ENCODE results near the gene MYO7B. TPM values are rescaled to one million over a fixed set of nuclear protein-coding genes. Genes with fewer than 3 reads are reported as not detected.

MYO7B gene
- total and polyA plus RNA-seq, 9 of the 15 experiments (the other 6 are each of a cell fraction or from before 2014, with no cell fraction given): 0.08 TPM; not detected in 8

GRCh38 chr2:127642706-127643438 lies 107.4 kb downstream of the MYO7B start:
- Histone ChIP-seq H3K36me3 (ENCODE audit: control insufficient read depth, insufficient read depth, low read length) (no peaks in the 10 kb centered on the region), H3K9me1 (ENCODE audit: control insufficient read depth, insufficient read depth, low read length) (no peaks in the 10 kb centered on the region), H3K4me3 (no peak overlapping the region), H3K4me1 (replicated peaks in 1 of 2; ENCODE audit: control insufficient read depth in 2 of 2, insufficient read depth in 2 of 2, low read length in 2 of 2) (peaks cover 4 to 62% of the 10 kb centered on the region in 2 experiments), H3K79me2 (ENCODE audit: control insufficient read depth, insufficient read depth, low read length) (no peaks in the 10 kb centered on the region), H4K20me1 (replicated peaks; ENCODE audit: control insufficient read depth, insufficient read depth, low read length) (no peaks in the 10 kb centered on the region; the same call in 1 of the 2 replicates), H3K4me2 (ENCODE audit: insufficient read depth, low read length) (no peak overlapping the region), H2AFZ (ENCODE audit: low read depth, low read length) (no peak overlapping the region), H3K9ac (ENCODE audit: insufficient read depth in 1 of 2, low read depth in 2 of 2, low read length in 2 of 2) (no peak overlapping the region), H3K27ac (ENCODE audit: extremely low read depth, low read depth, low read length) (no peak overlapping the region), H3K27me3 (ENCODE audit: control insufficient read depth in 2 of 2, insufficient read depth in 2 of 2, low read length in 2 of 2) (peaks cover 26 to 49% of the 10 kb centered on the region in 2 experiments), H3K9me3 (replicated peaks; ENCODE audit: control insufficient read depth, insufficient read depth, low read depth, low read length) (no peaks in the 10 kb centered on the region)
- no peak for TF ChIP-seq YBX1 (IDR thresholded peaks at IDR 0.05)
- TF ChIP-seq ZNF583 (CRISPR knock-in tag; IDR thresholded peaks at IDR 0.05): no peak
- no peak for TF ChIP-seq ZNF766 (CRISPR knock-in tag; conservative IDR thresholded peaks at IDR 0.05)
- TF ChIP-seq, protein P1, sequence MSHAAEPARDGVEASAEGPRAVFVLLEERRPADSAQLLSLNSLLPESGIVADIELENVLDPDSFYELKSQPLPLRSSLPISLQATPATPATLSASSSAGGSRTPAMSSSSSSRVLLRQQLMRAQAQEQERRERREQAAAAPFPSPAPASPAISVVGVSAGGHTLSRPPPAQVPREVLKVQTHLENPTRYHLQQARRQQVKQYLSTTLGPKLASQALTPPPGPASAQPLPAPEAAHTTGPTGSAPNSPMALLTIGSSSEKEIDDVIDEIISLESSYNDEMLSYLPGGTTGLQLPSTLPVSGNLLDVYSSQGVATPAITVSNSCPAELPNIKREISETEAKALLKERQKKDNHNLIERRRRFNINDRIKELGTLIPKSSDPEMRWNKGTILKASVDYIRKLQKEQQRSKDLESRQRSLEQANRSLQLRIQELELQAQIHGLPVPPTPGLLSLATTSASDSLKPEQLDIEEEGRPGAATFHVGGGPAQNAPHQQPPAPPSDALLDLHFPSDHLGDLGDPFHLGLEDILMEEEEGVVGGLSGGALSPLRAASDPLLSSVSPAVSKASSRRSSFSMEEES (CRISPR knock-in tag; IDR thresholded peaks at IDR 0.05): no peak
- TF ChIP-seq ZNF274 (IDR thresholded peaks at IDR 0.05; ENCODE audit: borderline replicate concordance, low read depth, low read length): no peak
- peak in 1 of 2 experiments; percentile 17; a peak in 2 of 4 replicates for TF ChIP-seq NRF1 (conservative IDR thresholded peaks at IDR 0.05 in 1 of 2, IDR thresholded peaks at IDR 0.05 in 1 of 2)
- no peak for DNase-seq (ENCODE audit: extremely low read depth in 1 of 4, low spot score in 3 of 4)
- no peak for FAIRE-seq
- intact Hi-C loops (cut with micrococcal nuclease): no loop called here
- ATAC-seq: no peak
- in situ Hi-C loops (cut with MboI): no loop called here
- ChIA-PET CTCF (ENCODE audit: low intra/inter-chr PET ratio) (no interaction called here), POLR2A (no interaction called here)
- no TSS peak for BruUV-seq (replicated peaks)
- WGBS (ENCODE audit: insufficient coverage, low coverage, missing lambda C conversion rate): 29% methylated on average over 16 of the region's 17 CpGs

Data from K562 (cell line).